SH-SY5Y (cell line): ENCODE results near the gene ZNF740.

Source experiments
- GATA2 ChIP-seq: IDR thresholded peaks from 2 replicates; pipeline ENCODE4 v1.6.1; 2011; ENCODE audit warnings: mild to moderate bottlenecking, low read depth, low read length
- GATA3 ChIP-seq: IDR thresholded peaks from 2 replicates; pipeline ENCODE4 v1.6.1; 2011; ENCODE audit warnings: low read depth, mild to moderate bottlenecking, low read length, moderate library complexity

ZNF740 gene

GRCh38 chr12:53180220-53180930 is at the start of gene ZNF740, which contains the start of gene CSAD:
Gene ZNF740 (plus strand): TSS chr12:53180722. CDS start chr12:53181984, 1,262 bp downstream.
Gene CSAD (minus strand): TSS chr12:53180925. CDS start chr12:53173470, 7,455 bp downstream.
- no peak for TF ChIP-seq GATA2
- no peak for TF ChIP-seq GATA3

GRCh38 chr12:53131844-53132243 is 48.7 kb upstream of the ZNF740 start:
- TF ChIP-seq GATA3 (no peak), GATA2 (no peak)

DNA sequence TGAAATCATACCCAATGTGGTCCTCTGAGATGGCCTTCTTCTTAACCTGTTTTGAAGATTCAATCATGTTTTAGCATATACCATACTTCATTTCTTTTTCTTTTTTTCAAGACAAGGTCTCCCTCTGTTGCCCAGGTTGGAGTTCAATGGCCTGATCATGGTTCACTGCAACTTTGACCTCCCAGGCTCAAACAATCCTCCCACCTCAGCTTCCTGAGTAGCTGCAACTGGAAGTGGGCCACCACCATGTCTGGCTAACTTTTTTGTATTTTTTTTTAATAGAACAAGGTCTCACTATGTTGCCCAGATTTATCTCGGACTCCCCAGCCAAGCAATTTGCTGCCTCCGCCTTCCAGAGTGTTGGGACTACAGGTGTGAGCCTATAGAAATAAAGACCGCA is 46.8 kb upstream of the ZNF740 start:
- TF ChIP-seq GATA2, result no peak
- no peak for TF ChIP-seq GATA3

GRCh38 chr12:53143355-53143754 is 37.2 kb upstream of the ZNF740 start:
- TF ChIP-seq GATA2, result no peak
- no peak for TF ChIP-seq GATA3

DNA sequence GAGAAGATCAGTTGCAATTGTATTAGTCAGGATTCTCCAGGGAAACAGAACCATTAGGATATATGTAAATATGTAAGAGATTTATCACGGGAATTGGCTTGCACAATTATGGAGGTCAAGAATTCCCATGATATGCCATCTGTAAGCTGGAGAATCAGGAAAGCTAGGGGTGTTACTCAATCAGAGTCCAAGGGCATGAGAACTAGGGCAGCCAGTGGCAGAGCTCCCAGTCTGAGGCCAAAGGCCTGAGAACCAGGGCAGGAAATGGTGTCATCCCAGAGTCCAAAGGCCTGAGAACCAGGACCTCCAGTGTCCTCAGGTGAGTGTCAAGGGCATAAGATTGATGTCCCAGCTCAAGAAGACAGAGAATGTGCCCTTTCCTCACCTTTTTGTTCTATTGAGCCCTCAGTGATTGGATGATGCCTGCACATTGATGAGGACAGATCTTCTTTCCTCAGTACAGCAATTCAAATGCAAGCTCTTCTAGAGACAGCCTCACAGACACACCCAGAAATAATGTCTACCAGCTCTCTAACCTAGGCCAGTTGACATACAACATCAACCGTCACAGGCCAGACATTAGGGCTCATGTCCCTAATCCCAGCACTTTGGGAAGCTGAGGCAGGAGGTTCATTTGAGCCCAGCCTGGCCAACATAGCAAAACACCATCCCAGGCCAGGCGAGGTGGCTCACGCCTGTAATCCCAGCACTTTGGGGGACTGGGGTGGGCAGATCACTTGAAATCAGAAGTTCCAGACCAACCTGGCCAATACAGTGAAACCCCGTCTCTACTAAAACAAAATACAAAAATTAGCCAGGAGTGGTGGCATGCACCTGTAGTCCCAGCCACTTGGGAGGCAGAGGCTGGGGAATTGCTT is 34.9 kb upstream of the ZNF740 start:
- TF ChIP-seq GATA3 (no peak), GATA2 (no peak)

DNA sequence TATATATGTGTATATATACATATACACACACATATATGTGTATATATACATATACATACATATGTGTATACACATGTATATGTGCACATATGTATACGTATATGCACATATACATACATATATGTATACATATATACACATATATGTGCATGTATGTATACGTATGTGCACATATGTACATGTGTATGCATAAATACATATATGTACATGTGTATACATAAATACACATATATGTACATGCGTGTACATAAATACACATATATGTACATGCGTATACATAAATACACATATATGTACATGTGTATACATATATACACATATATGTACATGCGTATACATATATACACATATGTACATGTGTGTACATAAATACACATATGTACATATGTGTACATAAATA is 33.3 kb upstream of the ZNF740 start:
- TF ChIP-seq GATA3, result no peak
- no peak for TF ChIP-seq GATA2

GRCh38 chr12:53147653-53148052 is 32.9 kb upstream of the ZNF740 start:
- TF ChIP-seq GATA2, result no peak
- no peak for TF ChIP-seq GATA3

GRCh38 chr12:53151039-53151438 is 29.5 kb upstream of the ZNF740 start:
- TF ChIP-seq GATA3, result no peak
- TF ChIP-seq GATA2, result no peak

DNA sequence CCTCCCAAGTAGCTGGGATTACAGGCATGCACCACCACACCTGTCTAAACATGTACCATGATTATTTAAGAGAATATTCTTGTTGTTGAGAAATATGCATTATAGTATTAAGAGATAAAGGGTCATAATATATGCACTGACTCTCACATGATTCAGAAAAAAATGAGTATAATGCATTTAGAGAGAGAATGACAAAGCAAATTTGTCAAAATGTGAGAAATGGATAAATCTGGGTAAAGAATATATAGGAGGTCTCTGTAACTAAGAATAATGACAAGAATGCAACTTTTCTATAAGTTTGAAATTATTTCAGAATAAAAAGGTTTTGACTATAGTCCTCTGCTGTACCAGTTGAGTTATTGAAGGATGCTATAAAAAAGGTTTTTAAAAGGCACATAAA is 28.1 kb upstream of the ZNF740 start:
- no peak for TF ChIP-seq GATA2
- no peak for TF ChIP-seq GATA3

DNA sequence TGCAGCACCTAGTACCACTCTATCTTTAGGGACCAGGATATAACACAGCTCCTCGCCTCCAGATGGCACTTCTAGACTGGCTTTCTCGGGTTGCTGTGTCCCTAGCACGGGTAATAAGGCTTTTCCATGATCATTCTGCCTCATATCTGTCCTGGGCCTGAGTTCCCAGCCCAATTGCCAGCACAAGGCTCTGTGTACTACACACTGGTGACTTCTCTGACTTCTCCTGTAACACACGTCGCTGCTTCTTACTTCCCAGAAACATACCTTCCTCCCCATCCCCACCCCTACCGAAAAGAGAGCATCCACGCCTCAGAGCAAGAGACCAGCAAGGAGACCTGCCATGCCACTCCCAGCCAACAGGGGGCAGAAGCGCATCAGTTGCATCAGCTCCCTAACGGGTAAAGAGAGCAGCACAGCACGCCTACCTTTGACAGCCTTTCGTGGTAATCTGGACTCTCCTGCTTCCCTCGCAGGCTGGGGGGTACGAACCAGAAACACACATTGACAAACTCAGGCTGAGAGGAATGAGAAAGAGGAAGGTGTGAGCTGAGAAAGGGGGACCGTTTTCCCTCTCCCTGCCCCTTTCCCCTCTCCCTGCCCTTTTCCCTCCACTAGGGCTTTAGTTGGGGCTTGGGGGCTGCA is 21.2 kb upstream of the ZNF740 start:
- TF ChIP-seq GATA2 (no peak), GATA3 (no peak)

- no peak for TF ChIP-seq GATA2
- no peak for TF ChIP-seq GATA3
Observed at GRCh38 chr12:53160000-53160399, 20.5 kb upstream of the ZNF740 start.

DNA sequence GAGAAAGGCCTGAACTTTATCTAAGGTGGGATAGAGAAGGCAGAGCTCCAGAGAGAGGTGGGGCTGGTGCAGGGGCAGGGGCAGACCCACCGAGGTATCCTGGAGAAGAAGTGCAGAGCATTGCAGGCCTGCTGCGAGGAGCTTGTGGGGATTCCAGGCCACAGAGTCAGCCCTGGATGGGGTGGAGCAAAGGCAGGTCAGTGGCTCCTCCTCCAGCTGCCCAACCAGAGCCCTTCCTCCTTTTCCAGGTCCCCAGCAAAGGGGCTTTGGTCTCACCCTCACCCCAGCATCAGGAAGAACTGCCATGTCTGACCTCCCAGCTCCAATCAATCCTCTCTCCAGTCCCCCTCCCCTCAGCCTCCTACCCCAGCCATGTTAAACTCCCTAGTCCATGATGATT is 19.8 kb upstream of the ZNF740 start:
- no peak for TF ChIP-seq GATA2
- no peak for TF ChIP-seq GATA3

DNA sequence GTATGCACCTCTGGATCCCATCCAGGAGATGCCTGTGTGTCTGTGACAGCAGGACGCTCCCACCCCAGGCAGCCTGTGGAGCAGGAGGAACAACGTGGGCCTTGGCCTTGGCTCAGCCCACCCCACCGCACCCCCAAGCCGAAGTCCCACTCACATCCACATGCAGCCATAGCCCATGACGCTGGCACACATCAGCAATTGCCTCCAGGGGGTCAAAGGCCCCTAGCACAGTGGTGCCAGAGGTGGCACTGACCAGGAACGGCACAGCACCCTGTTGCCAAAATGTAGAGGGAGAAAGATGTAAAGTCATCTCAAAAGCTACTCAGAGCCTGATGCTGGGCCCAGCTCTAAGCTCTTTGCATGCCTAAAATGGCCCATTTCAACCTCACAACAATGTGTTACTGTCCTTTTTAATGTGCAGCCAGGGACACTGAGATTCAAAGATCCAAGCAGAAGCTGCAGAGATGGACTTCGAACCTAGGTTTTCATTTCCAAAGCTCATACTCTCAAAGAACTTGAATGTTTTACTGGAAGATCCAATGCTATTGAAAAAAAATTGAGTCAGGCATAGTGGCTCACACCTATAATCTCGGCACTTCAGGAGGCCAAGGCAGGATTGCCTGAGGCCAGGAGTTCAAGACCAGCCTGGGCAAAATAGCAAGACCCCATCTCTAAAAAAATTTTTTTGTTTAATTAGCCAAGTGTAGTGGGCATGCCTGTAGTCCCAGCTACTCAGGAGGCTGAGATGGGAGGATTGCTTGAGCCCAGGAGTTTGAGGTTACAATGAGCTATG is 19.2 kb upstream of the ZNF740 start:
- TF ChIP-seq GATA2, result no peak
- TF ChIP-seq GATA3, result no peak

DNA sequence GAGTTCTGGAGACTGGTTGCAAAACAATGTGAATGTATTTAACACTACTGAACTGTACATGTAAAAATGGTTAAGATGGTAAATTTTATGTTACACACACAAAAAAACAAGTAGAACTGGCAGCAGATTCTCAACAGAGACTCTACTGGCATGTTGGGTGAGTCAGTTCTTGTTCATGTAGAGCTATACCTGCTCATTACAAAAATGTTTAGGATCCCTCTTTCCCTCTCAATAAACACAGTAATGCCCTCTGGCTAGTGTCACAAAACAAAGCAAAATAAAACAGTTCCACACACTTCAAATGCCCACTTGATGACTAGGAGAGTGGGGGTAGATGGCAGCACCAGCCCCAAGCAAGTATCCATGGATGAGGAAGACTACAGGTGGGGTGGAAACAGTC is 13.7 kb upstream of the ZNF740 start:
- TF ChIP-seq GATA2 (no peak), GATA3 (no peak)

- TF ChIP-seq GATA2 (no peak), GATA3 (no peak)
Observed at GRCh38 chr12:53169644-53170043, 10.9 kb upstream of the ZNF740 start.
